Lung (tissue), 12 donors: ENCODE data around the gene MAU2. TPM values are rescaled to one million over a fixed set of nuclear protein-coding genes. Genes with fewer than 3 reads are reported as not detected.

ENCODE experiments used
- ATAC-seq: fragments of 200-7000 bp; cut with Tn5 transposase; one replicate; pipeline ENCODE4 v1.9.1; 2020; ENCODE audit warnings: moderate number of reproducible peaks; ENCODE audit not compliant: insufficient read depth, low FRiP score
- DNase-seq, 3 donors: peaks; one replicate each; pipeline ENCODE4 v3.0.0-alpha.2; 2013 to 2017
- H3K27ac ChIP-seq, 2 donors: one replicate each; pipeline ENCODE4 v1.5.1; 2013; ENCODE audit warnings: mild to moderate bottlenecking in 2 of 2, moderate library complexity in 2 of 2, control low read depth in 1 of 2, inconsistent platforms in 1 of 2, low read depth in 1 of 2, low read length in 1 of 2
- H3K27me3 ChIP-seq, 3 donors: one replicate each; pipeline ENCODE4 v1.5.1; 2013; ENCODE audit warnings: low read length in 2 of 3; ENCODE audit not compliant: control insufficient read depth in 3 of 3, insufficient read depth in 3 of 3
- H3K36me3 ChIP-seq, 4 donors: one replicate each; pipeline ENCODE4 v1.5.1; 2013; ENCODE audit warnings: low read length in 4 of 4, mild to moderate bottlenecking in 1 of 4, moderate library complexity in 1 of 4; ENCODE audit not compliant: control insufficient read depth in 4 of 4, insufficient read depth in 4 of 4
- H3K4me1 ChIP-seq, 5 donors: one replicate each; pipeline ENCODE4 v1.5.1; 2013; ENCODE audit warnings: low read length in 5 of 5, mild to moderate bottlenecking in 2 of 5, moderate library complexity in 1 of 5; ENCODE audit not compliant: control insufficient read depth in 5 of 5, insufficient read depth in 5 of 5
- H3K4me3 ChIP-seq: one replicate; pipeline ENCODE4 v1.5.1; 2013; ENCODE audit warnings: mild to moderate bottlenecking, control low read depth, moderate library complexity
- H3K9ac ChIP-seq, 2 donors: one replicate each; pipeline ENCODE4 v1.5.1; 2013; ENCODE audit warnings: low read length in 2 of 2, control low read depth in 1 of 2; ENCODE audit not compliant: insufficient read depth in 1 of 2
- H3K9me3 ChIP-seq, 4 donors: one replicate each; pipeline ENCODE4 v1.5.1; 2013; ENCODE audit warnings: low read length in 3 of 4, mild to moderate bottlenecking in 1 of 4, moderate library complexity in 1 of 4; ENCODE audit not compliant: control insufficient read depth in 4 of 4, insufficient read depth in 3 of 4
- WGBS, 2 donors: extraction: QIAGEN DNeasy Blood & Tissue Kit; methylation state at CpG; one replicate each; pipeline ENCODE4 v1.1.7; 2013; 5-methylcytosine and 5-hydroxymethylcytosine counted together
- polyA plus RNA-seq, 2 donors: library from polyadenylated mRNA; stranded (reverse); fragments of 200-250 nt; gene quantifications; one replicate each; pipeline ENCODE4 v1.2.1, GENCODE V29; 2013
- total RNA-seq, 2 donors: library from RNA; depleted of rRNA in 1 of 2; stranded (reverse); fragments of >200 nt in 1 of 2; gene quantifications; one replicate each; pipeline ENCODE4 v1.2.1, GENCODE V29; 2014 to 2021
- TF ChIP-seq, protein P1 (sequence below): IDR thresholded peaks from 2 replicates; pipeline ENCODE4 v1.5.1; 2012; ENCODE audit warnings: mild to moderate bottlenecking; ENCODE audit errors: control extremely low read depth, extremely low read depth
- donor health status: control.
- donor health status: control.
- donor health status: Bipolar disorder and iron deficiency.
- donor health status: healthy.
- donor health status: DM: yes; HTN: yes; CAD: no.

MAU2 gene
- total and polyA plus RNA-seq, 4 donors: 21.6 to 68.0 (median 44.5) TPM

DNA sequence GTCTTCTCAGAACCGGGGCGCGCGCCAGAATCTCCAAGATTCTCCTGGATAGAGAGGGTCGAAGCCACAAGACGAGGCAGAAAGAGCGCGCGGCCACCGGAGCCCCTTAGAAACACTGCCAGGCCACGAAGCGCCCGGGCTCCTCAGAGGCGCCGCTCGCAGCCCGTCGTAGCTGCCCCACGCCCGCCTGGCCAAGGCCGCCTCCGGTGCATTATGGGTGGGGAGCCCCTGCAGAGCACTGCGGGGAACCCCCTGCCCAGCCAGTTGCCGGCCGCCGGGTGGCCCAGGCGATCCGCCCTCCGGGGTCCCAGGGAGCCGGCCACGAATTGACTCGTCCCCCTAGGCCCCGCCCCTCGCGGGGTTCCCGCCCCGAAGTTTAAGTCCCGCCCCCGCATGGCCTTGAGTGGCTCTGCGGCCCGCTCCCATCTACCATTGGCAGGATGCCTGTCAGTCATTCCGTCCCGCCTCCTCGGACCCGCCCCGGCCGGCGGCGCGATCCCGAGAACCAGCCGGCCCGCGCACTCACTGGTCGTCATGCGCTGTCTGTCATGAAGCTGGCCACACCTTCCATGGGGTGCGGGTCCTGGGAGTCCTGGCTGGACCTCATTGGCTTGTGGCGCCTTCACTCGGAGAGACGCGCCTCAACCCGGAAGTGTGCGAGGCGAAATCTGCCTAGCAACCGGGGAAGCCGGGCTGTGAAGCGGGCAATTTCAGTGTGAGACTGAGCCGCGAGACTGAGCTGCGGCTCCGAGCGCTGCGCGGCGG is 64.7 kb downstream of the MAU2 start:
- Histone ChIP-seq H3K9ac (peak overlapping the region in 1 of 2 donors; percentile 17), H3K27me3 (no peaks in the 10 kb centered on the region), H3K4me1 (peaks cover 7 to 30% (median 14%) of the 10 kb centered on the region in 5 donors), H3K4me3 (peak overlapping the region; percentile 92), H3K36me3 (peaks cover 0 to 1% (median 0%) of the 10 kb centered on the region in 4 donors), H3K9me3 (no peaks in the 10 kb centered on the region), H3K27ac (peak overlapping the region; percentile 91 to 95)
- ATAC-seq: peak; percentile 98
- WGBS, 2 donors: 1 to 2% methylated on average over 60 to 75 of the region's 75 CpGs
- TF ChIP-seq, protein P1, sequence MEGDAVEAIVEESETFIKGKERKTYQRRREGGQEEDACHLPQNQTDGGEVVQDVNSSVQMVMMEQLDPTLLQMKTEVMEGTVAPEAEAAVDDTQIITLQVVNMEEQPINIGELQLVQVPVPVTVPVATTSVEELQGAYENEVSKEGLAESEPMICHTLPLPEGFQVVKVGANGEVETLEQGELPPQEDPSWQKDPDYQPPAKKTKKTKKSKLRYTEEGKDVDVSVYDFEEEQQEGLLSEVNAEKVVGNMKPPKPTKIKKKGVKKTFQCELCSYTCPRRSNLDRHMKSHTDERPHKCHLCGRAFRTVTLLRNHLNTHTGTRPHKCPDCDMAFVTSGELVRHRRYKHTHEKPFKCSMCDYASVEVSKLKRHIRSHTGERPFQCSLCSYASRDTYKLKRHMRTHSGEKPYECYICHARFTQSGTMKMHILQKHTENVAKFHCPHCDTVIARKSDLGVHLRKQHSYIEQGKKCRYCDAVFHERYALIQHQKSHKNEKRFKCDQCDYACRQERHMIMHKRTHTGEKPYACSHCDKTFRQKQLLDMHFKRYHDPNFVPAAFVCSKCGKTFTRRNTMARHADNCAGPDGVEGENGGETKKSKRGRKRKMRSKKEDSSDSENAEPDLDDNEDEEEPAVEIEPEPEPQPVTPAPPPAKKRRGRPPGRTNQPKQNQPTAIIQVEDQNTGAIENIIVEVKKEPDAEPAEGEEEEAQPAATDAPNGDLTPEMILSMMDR: no peak
- peak; percentile 100 for DNase-seq

DNA sequence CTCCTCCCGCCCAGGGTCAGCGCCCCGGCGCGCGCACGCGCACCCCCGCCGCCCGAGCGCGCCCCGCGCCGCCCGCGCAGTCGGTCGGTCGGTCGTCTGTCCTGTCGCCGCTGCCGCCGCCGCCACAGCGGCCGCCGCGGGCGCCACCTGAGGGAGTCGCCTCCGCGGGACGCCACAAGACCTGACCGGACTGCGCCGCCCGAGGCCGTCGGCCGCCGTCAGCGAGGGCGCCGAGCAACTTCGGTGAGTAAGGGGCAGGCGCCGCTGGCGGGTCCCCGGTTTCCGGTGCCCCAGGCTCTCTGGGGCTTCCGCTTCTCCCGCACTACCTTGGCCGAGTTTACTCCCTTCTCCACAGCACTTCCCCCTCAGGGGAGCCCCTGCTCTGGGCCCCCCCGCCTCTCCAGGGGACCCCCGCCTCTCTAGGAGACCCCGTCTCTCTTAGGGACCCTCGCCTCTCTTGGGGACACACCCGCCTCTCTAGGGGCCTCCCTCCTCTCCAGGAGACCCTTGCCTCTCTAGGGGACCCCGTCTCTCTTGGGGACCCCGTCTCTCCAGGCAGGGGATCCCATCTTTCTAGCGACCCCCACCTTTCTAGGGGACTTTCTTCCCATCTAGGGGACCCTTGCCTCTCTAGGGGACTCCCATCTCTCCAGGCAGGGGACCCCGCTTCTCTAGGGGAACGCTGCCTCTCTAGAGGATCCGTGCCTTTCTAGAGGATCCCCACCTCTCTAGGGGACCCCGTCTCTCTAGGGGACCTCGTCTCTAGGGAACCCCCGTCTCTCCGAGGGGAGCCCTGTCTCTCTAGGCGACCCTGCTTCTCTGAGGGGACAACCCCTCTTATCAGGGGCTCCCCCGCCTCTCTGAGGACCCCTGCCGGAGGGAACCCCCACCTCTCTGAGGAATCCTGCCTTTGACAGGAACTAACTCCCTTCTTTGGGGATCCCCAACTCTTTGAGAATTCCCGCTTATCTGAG is 65.6 kb downstream of the MAU2 start:
- Histone ChIP-seq H3K36me3 (peaks cover 0 to 1% (median 0%) of the 10 kb centered on the region in 4 donors), H3K27me3 (no peaks in the 10 kb centered on the region), H3K4me3 (peak overlapping the region; percentile 92), H3K4me1 (peaks cover 7 to 32% (median 11%) of the 10 kb centered on the region in 5 donors), H3K27ac (peak overlapping the region; percentile 91 to 95), H3K9me3 (no peaks in the 10 kb centered on the region), H3K9ac (peak overlapping the region; percentile 55 to 72)
- 0 to 1% methylated on average over 63 to 75 of the region's 75 CpGs for WGBS, 2 donors
- TF ChIP-seq, protein P1: no peak
- DNase-seq (peak in 1 of 3 donors; percentile 47), ATAC-seq (no peak)

DNA sequence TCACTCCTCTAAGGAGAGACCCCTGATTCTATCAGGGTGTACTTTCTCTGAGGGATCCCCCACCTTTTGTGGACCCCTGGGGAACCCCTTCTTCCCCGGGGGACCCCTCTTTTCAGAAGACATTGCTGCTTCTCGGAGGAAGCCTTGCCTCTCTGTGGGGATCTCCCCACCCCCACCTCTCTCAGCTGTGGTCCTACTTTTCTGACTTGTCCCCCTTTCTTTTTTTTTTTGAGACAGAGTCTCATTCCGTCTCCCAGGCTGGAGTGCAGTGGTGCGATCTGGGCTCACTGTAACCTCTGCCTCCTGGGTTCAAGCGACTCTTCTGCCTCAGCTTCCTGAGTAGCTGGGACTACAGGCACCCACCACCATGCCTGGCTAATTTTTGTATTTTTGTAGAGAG is 66.5 kb downstream of the MAU2 start:
- no peak overlapping the region for H3K4me3 ChIP-seq

More for the DNA sequence above, 66.5 kb downstream of the MAU2 start:
- DNase-seq (no peak), ATAC-seq (no peak)
- H3K9ac ChIP-seq: peak overlapping the region in 1 of 2 donors; percentile 55
- H3K4me1 ChIP-seq: peaks cover 7 to 32% (median 11%) of the 10 kb centered on the region in 5 donors
- H3K27me3 ChIP-seq: no peaks in the 10 kb centered on the region
- H3K9me3 ChIP-seq: no peaks in the 10 kb centered on the region
- H3K27ac ChIP-seq: peak overlapping the region in 1 of 2 donors; percentile 44
- 68 to 69% methylated on average over 5 of the region's 5 CpGs for WGBS, 2 donors
- peaks cover 0 to 1% (median 0%) of the 10 kb centered on the region in 4 donors for H3K36me3 ChIP-seq
- TF ChIP-seq, protein P1: no peak
